H1 (cell line): ENCODE measurements around the gene CPE. TPM values are rescaled to one million over a fixed set of nuclear protein-coding genes. Genes with fewer than 3 reads are reported as not detected.

Source experiments
- CTCF ChIA-PET: fragments of 300-600 bp; sonication (Branson Sonifier 250); formaldehyde crosslinking; loops from one replicate; lab custom pipeline; 2021; ENCODE audit not compliant: partially characterized antibody; lab: Charles Lee
- POLR2A ChIA-PET: fragments of 300-600 bp; sonication (Branson Sonifier 250); formaldehyde crosslinking; loops from one replicate; lab custom pipeline; 2021; ENCODE audit warnings: inconsistent platforms; ENCODE audit not compliant: partially characterized antibody; lab: Charles Lee
- DNase-seq, 2 experiments: peaks; one replicate each; pipeline versions ENCODE4 v3.0.0 to v3.0.0-alpha.2; 2010 to 2022; ENCODE audit warnings: low spot score in 2 of 2, low read depth in 1 of 2, mixed read lengths in 1 of 2
- FAIRE-seq: peaks from 2 replicates; lab custom pipeline; 2011; peaks lifted over from hg19 to GRCh38; lab: Jason Lieb, UNC
- H2AFZ ChIP-seq: 2 replicates; pipeline ENCODE4 v1.8.1; 2012; ENCODE audit warnings: low read length, inconsistent platforms
- H2AK5ac ChIP-seq: 2 replicates; pipeline ENCODE4 v1.6.1; 2013; ENCODE audit warnings: low read depth, low read length
- H2BK120ac ChIP-seq: replicated peaks from 2 replicates; pipeline ENCODE3; 2013; ENCODE audit warnings: low read depth, low read length, inconsistent platforms
- H2BK12ac ChIP-seq: 2 replicates; pipeline ENCODE4 v1.6.1; 2013; ENCODE audit warnings: low read depth, low read length
- H2BK15ac ChIP-seq: 2 replicates; pipeline ENCODE4 v1.6.1; 2013; ENCODE audit warnings: low read length
- H2BK20ac ChIP-seq: 2 replicates; pipeline ENCODE4 v1.6.1; 2013; ENCODE audit warnings: low read length
- H2BK5ac ChIP-seq: 2 replicates; pipeline ENCODE4 v1.6.1; 2013; ENCODE audit warnings: low read depth, low read length
- H3K14ac ChIP-seq: 2 replicates; pipeline ENCODE4 v1.6.1; 2013; ENCODE audit warnings: inconsistent platforms; ENCODE audit not compliant: insufficient read length
- H3K18ac ChIP-seq: 2 replicates; pipeline ENCODE4 v1.6.1; 2013; ENCODE audit warnings: low read length; ENCODE audit errors: extremely low read depth
- H3K23ac ChIP-seq: 2 replicates; pipeline ENCODE4 v1.6.1; 2013; ENCODE audit warnings: inconsistent platforms; ENCODE audit not compliant: insufficient read length
- H3K23me2 ChIP-seq: 2 replicates; pipeline ENCODE4 v1.6.1; 2013; ENCODE audit warnings: low read depth, low read length
- H3K27ac ChIP-seq: 2 replicates; pipeline ENCODE4 v1.6.1; 2011; ENCODE audit warnings: low read depth, low read length, inconsistent platforms
- H3K27me3 ChIP-seq, 4 experiments: replicated peaks in 1 of 4; 1 replicate in 1 of 4; 2 replicates in 3 of 4; pipeline versions ENCODE4 v1.6.1 to v1.8.1; 2011 to 2013; ENCODE audit warnings: low read length in 3 of 4, mild to moderate bottlenecking in 3 of 4, inconsistent platforms in 2 of 4, mixed read lengths in 2 of 4, moderate library complexity in 1 of 4; ENCODE audit not compliant: control insufficient read depth in 3 of 4, insufficient read depth in 3 of 4; ENCODE audit errors: extremely low read depth in 1 of 4
- H3K36me3 ChIP-seq, 4 experiments: 2 replicates each; pipeline versions ENCODE4 v1.6.1 to v1.8.1; 2011 to 2013; ENCODE audit warnings: mild to moderate bottlenecking in 4 of 4, low read length in 3 of 4, moderate library complexity in 2 of 4, control low read depth in 1 of 4, inconsistent platforms in 1 of 4; ENCODE audit not compliant: insufficient read depth in 4 of 4, control insufficient read depth in 2 of 4
- H3K4ac ChIP-seq: replicated peaks from 2 replicates; pipeline ENCODE3; 2013; ENCODE audit warnings: low read length, low read depth, mixed read lengths, inconsistent platforms; ENCODE audit not compliant: insufficient read length
- H3K4me1 ChIP-seq, 4 experiments: replicated peaks in 1 of 4; 1 replicate in 1 of 4; 2 replicates in 3 of 4; pipeline versions ENCODE4 v1.6.1 to v1.8.1; 2011 to 2013; ENCODE audit warnings: low read length in 3 of 4, inconsistent platforms in 2 of 4, mixed read lengths in 1 of 4; ENCODE audit not compliant: insufficient read depth in 4 of 4, control insufficient read depth in 3 of 4
- H3K4me2 ChIP-seq, 2 experiments: 2 replicates each; pipeline versions ENCODE4 v1.6.1 to v1.8.1; 2011 to 2013; ENCODE audit warnings: low read depth in 2 of 2, low read length in 2 of 2, control low read depth in 1 of 2, inconsistent platforms in 1 of 2, mild to moderate bottlenecking in 1 of 2; ENCODE audit not compliant: insufficient read depth in 1 of 2
- H3K4me3 ChIP-seq, 4 experiments: fragments of 200-600, 300-600 bp in 1 of 4; sonication (generic), shearing (Covaris generic), sonication (Bioruptor Twin) in 1 of 4; 2 replicates each; pipeline versions ENCODE4 v1.5.1 to v1.8.1; 2011 to 2016; ENCODE audit warnings: low read length in 4 of 4, low read depth in 3 of 4, control low read depth in 2 of 4, inconsistent platforms in 2 of 4, mild to moderate bottlenecking in 2 of 4, mixed read lengths in 1 of 4, moderate library complexity in 1 of 4; ENCODE audit not compliant: insufficient read depth in 2 of 4; ENCODE audit errors: extremely low read depth in 1 of 4
- H3K56ac ChIP-seq: replicated peaks from 2 replicates; pipeline ENCODE3; 2013; ENCODE audit warnings: low read depth, mild to moderate bottlenecking, mixed read lengths, low read length, inconsistent platforms; ENCODE audit not compliant: insufficient read length
- H3K79me1 ChIP-seq: 2 replicates; pipeline ENCODE4 v1.6.1; 2013; ENCODE audit warnings: low read depth, low read length, control low read depth
- H3K79me2 ChIP-seq, 2 experiments: 2 replicates each; pipeline versions ENCODE4 v1.6.1 to v1.8.1; 2012 to 2013; ENCODE audit warnings: low read length in 2 of 2, mild to moderate bottlenecking in 2 of 2, inconsistent platforms in 1 of 2; ENCODE audit not compliant: insufficient read depth in 2 of 2, control insufficient read depth in 1 of 2
- H3K9ac ChIP-seq, 4 experiments: replicated peaks in 1 of 4; 1 replicate in 1 of 4; 2 replicates in 3 of 4; pipeline versions ENCODE4 v1.6.1 to v1.8.1; 2011 to 2013; ENCODE audit warnings: low read depth in 3 of 4, low read length in 3 of 4, control low read depth in 2 of 4, mild to moderate bottlenecking in 2 of 4, moderate library complexity in 2 of 4, inconsistent platforms in 1 of 4; ENCODE audit errors: extremely low read depth in 1 of 4
- H3K9me3 ChIP-seq, 2 experiments: 2 replicates each; pipeline versions ENCODE4 v1.6.1 to v1.8.1; 2012 to 2013; ENCODE audit warnings: mild to moderate bottlenecking in 2 of 2, moderate library complexity in 2 of 2, control low read depth in 1 of 2, inconsistent platforms in 1 of 2, low read depth in 1 of 2, low read length in 1 of 2, mixed read lengths in 1 of 2; ENCODE audit not compliant: insufficient read depth in 2 of 2
- H4K20me1 ChIP-seq, 2 experiments: replicated peaks in 1 of 2; 2 replicates each; pipeline versions ENCODE3 to v1.8.1; 2011 to 2013; ENCODE audit warnings: inconsistent platforms in 2 of 2, low read length in 2 of 2, mild to moderate bottlenecking in 1 of 2; ENCODE audit not compliant: insufficient read depth in 2 of 2, control insufficient read depth in 1 of 2
- H4K5ac ChIP-seq: 2 replicates; pipeline ENCODE4 v1.6.1; 2013; ENCODE audit warnings: low read length, low read depth, mixed read lengths, inconsistent platforms; ENCODE audit not compliant: insufficient read length
- H4K8ac ChIP-seq: 2 replicates; pipeline ENCODE4 v1.8.0; 2013; ENCODE audit warnings: mild to moderate bottlenecking, moderate library complexity, low read length, inconsistent platforms; ENCODE audit not compliant: insufficient read depth; ENCODE audit errors: extremely low read depth
- H4K91ac ChIP-seq: replicated peaks from 2 replicates; pipeline ENCODE3; 2013; ENCODE audit warnings: low read length, mixed read lengths, inconsistent platforms; ENCODE audit not compliant: insufficient read length
- ASH2L ChIP-seq: fragments of 200-600, 300-600 bp; sonication (generic); IDR thresholded peaks from one replicate; pipeline ENCODE4 v1.7.1; 2017; ENCODE audit warnings: low read length
- BRCA1 ChIP-seq: IDR thresholded peaks from 2 replicates; pipeline ENCODE4 v1.6.1; 2012; ENCODE audit warnings: low read depth, low read length, improper control_type of control experiment
- CEBPB ChIP-seq: IDR thresholded peaks from 2 replicates; pipeline ENCODE4 v1.6.1; 2012; ENCODE audit warnings: low read depth, low read length
- CHD1 ChIP-seq: IDR thresholded peaks from 2 replicates; pipeline ENCODE4 v1.6.1; 2012; ENCODE audit warnings: low read depth, low read length, improper control_type of control experiment
- POU5F1 ChIP-seq: IDR thresholded peaks from 2 replicates; pipeline ENCODE4 v1.6.1; 2011; ENCODE audit warnings: low read depth, mild to moderate bottlenecking, low read length, moderate library complexity
- TBP ChIP-seq: IDR thresholded peaks from 2 replicates; pipeline ENCODE4 v1.6.1; 2011; ENCODE audit warnings: low read depth, low read length, improper control_type of control experiment
- WGBS, 2 experiments: shearing (Covaris generic) in 1 of 2; methylation state at CpG; one replicate each; pipeline versions ENCODE4 v1.1.6 to v1.1.7; 2013 to 2015; ENCODE audit warnings: low lambda C conversion rate in 2 of 2, mixed read lengths in 2 of 2, inconsistent platforms in 1 of 2, low coverage in 1 of 2, missing lambda C conversion rate in 1 of 2; ENCODE audit not compliant: insufficient replicate concordance in 2 of 2, insufficient coverage in 1 of 2, insufficient read length in 1 of 2; ENCODE audit errors: extremely low coverage in 1 of 2, missing lambda C conversion rate in 1 of 2; 5-methylcytosine and 5-hydroxymethylcytosine counted together
- polyA plus RNA-seq, 7 experiments: library from polyadenylated mRNA; depleted of rRNA in 3 of 7; stranded (reverse) in 5 of 7; unstranded in 2 of 7; fragments of >200 nt in 5 of 7; fragments of 200-250 nt in 2 of 7; gene quantifications; 1 replicate in 5 of 7; 2 replicates in 1 of 7; 4 replicates in 1 of 7; pipeline versions ENCODE4 v1.2.1 to v1.2.3, GENCODE V29; 2011 to 2013; ENCODE audit warnings: missing spikeins in 2 of 7, mixed read lengths in 2 of 7
- total RNA-seq: library from RNA; stranded (reverse); fragmentation: NEBNext Ultra II Directional; extraction: Animal tissue kit (Norgen Biotek cat#: 25700); gene quantifications from 2 replicates; pipeline ENCODE4 v1.2.1, GENCODE V29; 2021

Gene CPE
- total and polyA plus RNA-seq, 2 of the 8 experiments (the other 6 are each of a cell fraction or from before 2014, with no cell fraction given): 9.4 to 10.2 TPM

- Histone ChIP-seq H4K91ac (no peak overlapping the region), H3K36me3 (no peaks in the 10 kb centered on the region), H3K79me2 (no peaks in the 10 kb centered on the region), H3K4me1 (no peaks in the 10 kb centered on the region), H2BK15ac (no peak overlapping the region), H4K5ac (no peak overlapping the region)
- WGBS, 2 experiments: 87% methylated on average over 1 of the region's 1 CpG; no CpG with 5 or more reads in 1 of the 2 experiments
- DNase-seq (no peak), FAIRE-seq (no peak)
- CTCF ChIA-PET: interaction anchor here (1.1 to 3.2 kb wide), 6 partner anchors 10 to 79 kb away, joined by 3 to 18 read pairs (median 4); no protein-coding TSS in a partner anchor
- TF ChIP-seq ASH2L (no peak), CHD1 (no peak), TBP (no peak), POU5F1 (no peak), BRCA1 (no peak), CEBPB (no peak)
- TF ChIP-seq, all 59 proteins: peak for 0
- Histone ChIP-seq H3K14ac (no peak overlapping the region), H3K4ac (no peak overlapping the region), H2BK20ac (no peak overlapping the region), H3K9me3 (no peaks in the 10 kb centered on the region), H4K8ac (no peak overlapping the region), H3K23me2 (no peaks in the 10 kb centered on the region), H3K27ac (no peak overlapping the region), H3K4me2 (no peak overlapping the region), H3K9ac (no peak overlapping the region), H3K27me3 (no peaks in the 10 kb centered on the region), H2BK12ac (no peak overlapping the region), H3K4me3 (no peak overlapping the region), H2AK5ac (no peak overlapping the region), H3K56ac (no peak overlapping the region), H2BK120ac (no peak overlapping the region), H2AFZ (no peak overlapping the region), H2BK5ac (no peak overlapping the region), H3K79me1 (no peaks in the 10 kb centered on the region), H4K20me1 (no peaks in the 10 kb centered on the region), H3K23ac (no peak overlapping the region), H3K18ac (no peak overlapping the region)
- POLR2A ChIA-PET: no interaction called here
These were observed 7.5 kb downstream of the CPE start for GRCh38 chr4:165386328-165386727.
